Type B pancreatic cell (in vitro differentiated cells): ENCODE measurements around the gene FGF14. TPM values are rescaled to one million over a fixed set of nuclear protein-coding genes. Genes with fewer than 3 reads are reported as not detected.

ENCODE experiments used
- DNase-seq: peaks from one replicate; pipeline ENCODE4 v3.0.0; 2021; ENCODE audit warnings: mixed read lengths; ENCODE audit not compliant: unreplicated experiment; ENCODE audit errors: extremely low spot score
- H3K27ac Mint-ChIP-seq: 2 replicates; pipeline ENCODE4 v1.8.0; 2021; ENCODE audit warnings: mild to moderate bottlenecking, mixed read lengths
- H3K27me3 Mint-ChIP-seq: 2 replicates; pipeline ENCODE4 v1.8.0; 2021; ENCODE audit warnings: mixed read lengths
- H3K36me3 Mint-ChIP-seq: 2 replicates; pipeline ENCODE4 v1.8.0; 2021; ENCODE audit warnings: mixed read lengths
- H3K4me1 Mint-ChIP-seq: one replicate; pipeline ENCODE4 v1.8.0; 2021; ENCODE audit warnings: mixed read lengths; ENCODE audit not compliant: unreplicated experiment
- H3K4me3 Mint-ChIP-seq: 2 replicates; pipeline ENCODE4 v1.8.0; 2021; ENCODE audit warnings: mild to moderate bottlenecking, mixed read lengths
- H3K9me3 Mint-ChIP-seq: 2 replicates; pipeline ENCODE4 v1.8.0; 2021; ENCODE audit warnings: mixed read lengths
- total RNA-seq: library from RNA; stranded (reverse); gene quantifications from 2 replicates; pipeline ENCODE4 v1.2.1, GENCODE V29; 2021; ENCODE audit warnings: low replicate concordance
- TF ChIP-seq, protein P1 (sequence below): fragments of 200-600 bp; sonication (generic); conservative IDR thresholded peaks from 2 replicates; pipeline ENCODE4 v1.5.0; 2021; ENCODE audit warnings: antibody characterized with exemption, mild to moderate bottlenecking

Gene FGF14
- total RNA-seq, 1 donor from 2014 or later: 4.2 TPM

DNA sequence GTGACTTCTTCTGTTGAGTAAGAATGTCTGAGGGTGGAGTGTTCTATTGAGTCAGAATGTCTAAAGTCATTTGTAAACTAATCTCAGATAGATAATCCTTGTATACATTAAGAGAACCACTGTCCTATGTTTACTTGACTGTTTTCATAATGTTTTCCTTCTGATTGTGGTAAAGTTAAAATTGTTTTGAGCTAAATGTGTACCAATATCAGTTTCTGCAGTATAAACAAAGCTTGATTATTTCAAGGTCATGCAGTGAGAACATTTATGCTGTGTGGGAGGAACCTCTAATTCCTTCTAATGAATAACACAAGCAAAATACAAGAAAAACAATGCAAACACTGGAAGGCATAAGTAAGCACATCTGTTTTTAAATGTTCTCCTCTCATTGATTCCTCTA is 434.6 kb downstream of the FGF14 start:
- H3K9me3 Mint-ChIP-seq: no peaks in the 10 kb centered on the region
- TF ChIP-seq, protein P1, sequence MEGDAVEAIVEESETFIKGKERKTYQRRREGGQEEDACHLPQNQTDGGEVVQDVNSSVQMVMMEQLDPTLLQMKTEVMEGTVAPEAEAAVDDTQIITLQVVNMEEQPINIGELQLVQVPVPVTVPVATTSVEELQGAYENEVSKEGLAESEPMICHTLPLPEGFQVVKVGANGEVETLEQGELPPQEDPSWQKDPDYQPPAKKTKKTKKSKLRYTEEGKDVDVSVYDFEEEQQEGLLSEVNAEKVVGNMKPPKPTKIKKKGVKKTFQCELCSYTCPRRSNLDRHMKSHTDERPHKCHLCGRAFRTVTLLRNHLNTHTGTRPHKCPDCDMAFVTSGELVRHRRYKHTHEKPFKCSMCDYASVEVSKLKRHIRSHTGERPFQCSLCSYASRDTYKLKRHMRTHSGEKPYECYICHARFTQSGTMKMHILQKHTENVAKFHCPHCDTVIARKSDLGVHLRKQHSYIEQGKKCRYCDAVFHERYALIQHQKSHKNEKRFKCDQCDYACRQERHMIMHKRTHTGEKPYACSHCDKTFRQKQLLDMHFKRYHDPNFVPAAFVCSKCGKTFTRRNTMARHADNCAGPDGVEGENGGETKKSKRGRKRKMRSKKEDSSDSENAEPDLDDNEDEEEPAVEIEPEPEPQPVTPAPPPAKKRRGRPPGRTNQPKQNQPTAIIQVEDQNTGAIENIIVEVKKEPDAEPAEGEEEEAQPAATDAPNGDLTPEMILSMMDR: no peak
- no peaks in the 10 kb centered on the region for H3K36me3 Mint-ChIP-seq
- peaks cover 4% of the 10 kb centered on the region for H3K27me3 Mint-ChIP-seq
- H3K4me1 Mint-ChIP-seq: no peaks in the 10 kb centered on the region
- DNase-seq: no peak
- H3K4me3 Mint-ChIP-seq: no peak overlapping the region
- no peak overlapping the region for H3K27ac Mint-ChIP-seq

GRCh38 chr13:101965096-101965495 is 436.8 kb downstream of the FGF14 start:
- no peak overlapping the region for H3K27ac Mint-ChIP-seq
- no peaks in the 10 kb centered on the region for H3K4me1 Mint-ChIP-seq
- TF ChIP-seq, protein P1: no peak
- no peak for DNase-seq
- peaks cover 9% of the 10 kb centered on the region for H3K27me3 Mint-ChIP-seq
- H3K4me3 Mint-ChIP-seq: no peak overlapping the region
- no peaks in the 10 kb centered on the region for H3K9me3 Mint-ChIP-seq
- H3K36me3 Mint-ChIP-seq: no peaks in the 10 kb centered on the region

DNA sequence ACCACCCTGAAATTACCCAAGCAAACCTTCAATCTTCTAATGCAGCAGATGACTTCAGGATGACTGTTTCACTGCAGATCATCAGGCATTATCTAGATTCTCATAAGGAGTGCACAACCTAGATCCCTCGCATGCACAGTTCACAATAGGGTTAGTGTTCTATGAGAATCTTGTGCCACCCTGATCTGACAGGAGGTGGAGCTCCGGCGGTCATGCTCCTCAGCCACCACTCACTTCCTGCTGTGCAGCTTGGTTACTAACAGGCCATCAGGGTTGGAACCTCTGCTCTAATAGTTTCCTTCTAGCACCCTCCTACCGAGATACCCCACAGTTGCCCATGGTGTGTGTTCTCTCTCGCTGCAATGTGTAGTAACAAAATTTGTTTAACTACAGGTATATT is 442.8 kb downstream of the FGF14 start:
- Mint-ChIP-seq H3K9me3 (no peaks in the 10 kb centered on the region), H3K27ac (no peak overlapping the region), H3K4me1 (no peaks in the 10 kb centered on the region), H3K36me3 (no peaks in the 10 kb centered on the region), H3K27me3 (peaks cover 9% of the 10 kb centered on the region), H3K4me3 (no peak overlapping the region)
- DNase-seq: no peak
- TF ChIP-seq, protein P1: no peak

GRCh38 chr13:101955764-101956163 is 446.1 kb downstream of the FGF14 start:
- Mint-ChIP-seq H3K27ac (no peak overlapping the region), H3K27me3 (peaks cover 1% of the 10 kb centered on the region), H3K4me3 (no peak overlapping the region), H3K4me1 (no peaks in the 10 kb centered on the region), H3K9me3 (no peaks in the 10 kb centered on the region), H3K36me3 (no peaks in the 10 kb centered on the region)
- TF ChIP-seq, protein P1: no peak
- DNase-seq: no peak

DNA sequence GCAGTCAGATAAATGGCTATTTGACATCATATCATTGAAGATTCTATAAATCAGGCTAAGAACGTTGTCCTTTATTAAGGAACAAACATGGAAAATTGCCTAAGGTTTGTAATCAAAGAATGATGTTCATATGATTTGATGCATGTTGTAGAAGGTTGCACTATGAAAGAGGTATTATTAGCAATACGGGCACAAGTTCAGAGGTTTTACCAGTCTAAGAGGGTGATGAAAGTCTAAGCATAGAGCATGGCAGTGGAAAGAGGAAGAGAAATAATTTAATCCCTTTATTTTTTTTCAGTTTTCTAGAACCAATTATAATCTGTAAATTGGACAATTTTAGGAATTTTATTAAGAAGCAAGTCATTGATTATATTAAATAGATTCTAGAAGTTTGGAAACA is 450.7 kb downstream of the FGF14 start:
- TF ChIP-seq, protein P1: no peak
- Mint-ChIP-seq H3K27ac (no peak overlapping the region), H3K4me1 (no peaks in the 10 kb centered on the region), H3K36me3 (no peaks in the 10 kb centered on the region), H3K9me3 (no peaks in the 10 kb centered on the region), H3K4me3 (no peak overlapping the region), H3K27me3 (peaks cover 6% of the 10 kb centered on the region)
- no peak for DNase-seq

- TF ChIP-seq, protein P1: no peak
- no peak overlapping the region for H3K4me3 Mint-ChIP-seq
Measured at GRCh38 chr13:101949681-101950080, 452.2 kb downstream of the FGF14 start.

More at GRCh38 chr13:101949681-101950080, 452.2 kb downstream of the FGF14 start:
- no peaks in the 10 kb centered on the region for H3K4me1 Mint-ChIP-seq
- no peak overlapping the region for H3K27ac Mint-ChIP-seq
- H3K9me3 Mint-ChIP-seq: no peaks in the 10 kb centered on the region
- H3K36me3 Mint-ChIP-seq: no peaks in the 10 kb centered on the region
- peaks cover 6% of the 10 kb centered on the region for H3K27me3 Mint-ChIP-seq
- no peak for DNase-seq
